DND-41 (cell line): ENCODE data around the gene CYP17A1.

Source experiments
- ATAC-seq: fragments of 200-7000 bp; cut with Tn5 transposase; 3 replicates; pipeline ENCODE4 v1.9.1; 2021; ENCODE audit warnings: low read depth; ENCODE audit not compliant: insufficient read depth
- DNase-seq: peaks from one replicate; pipeline ENCODE4 v3.0.0-alpha.2; 2020
- H2AFZ ChIP-seq: 2 replicates; pipeline ENCODE4 v1.6.0; 2012; ENCODE audit warnings: low read depth, low read length
- H3K27ac ChIP-seq: 2 replicates; pipeline ENCODE4 v1.5.1; 2012; ENCODE audit warnings: low read length, inconsistent platforms
- H3K27me3 ChIP-seq: fragments of 200-600 bp; sonication (generic); 2 replicates; pipeline ENCODE4 v1.6.0; 2012; ENCODE audit warnings: low read length, mild to moderate bottlenecking, inconsistent platforms; ENCODE audit not compliant: insufficient read depth, poor library complexity
- H3K36me3 ChIP-seq: 2 replicates; pipeline ENCODE4 v1.5.1; 2012; ENCODE audit warnings: low read length, inconsistent platforms; ENCODE audit not compliant: insufficient read depth
- H3K4me1 ChIP-seq: 2 replicates; pipeline ENCODE4 v1.5.1; 2012; ENCODE audit warnings: mild to moderate bottlenecking, low read length; ENCODE audit not compliant: insufficient read depth
- H3K4me2 ChIP-seq: 2 replicates; pipeline ENCODE4 v1.6.0; 2012; ENCODE audit warnings: mild to moderate bottlenecking, moderate library complexity, low read length, inconsistent platforms; ENCODE audit not compliant: insufficient read depth
- H3K4me3 ChIP-seq, 2 experiments: fragments of 200-600 bp in 1 of 2; shearing (Covaris generic) in 1 of 2; 2 replicates each; pipeline ENCODE4 v1.5.1; 2012 to 2016; ENCODE audit warnings: inconsistent platforms in 2 of 2, low read length in 2 of 2, mild to moderate bottlenecking in 2 of 2, low read depth in 1 of 2, moderate library complexity in 1 of 2
- H3K79me2 ChIP-seq: 2 replicates; pipeline ENCODE4 v1.6.0; 2012; ENCODE audit warnings: low read length, inconsistent platforms; ENCODE audit not compliant: insufficient read depth
- H3K9ac ChIP-seq: 2 replicates; pipeline ENCODE4 v1.6.0; 2012; ENCODE audit warnings: low read depth, mild to moderate bottlenecking, inconsistent platforms, low read length, moderate library complexity
- H3K9me3 ChIP-seq: 2 replicates; pipeline ENCODE4 v1.5.1; 2012; ENCODE audit warnings: low read length, moderate library complexity, mild to moderate bottlenecking, inconsistent platforms; ENCODE audit not compliant: insufficient read depth, severe bottlenecking
- H4K20me1 ChIP-seq: 2 replicates; pipeline ENCODE4 v1.6.0; 2012; ENCODE audit warnings: low read length; ENCODE audit not compliant: insufficient read depth
- EZH2 ChIP-seq: IDR thresholded peaks from 3 replicates; pipeline ENCODE4 v1.6.1; 2012; ENCODE audit warnings: borderline replicate concordance, low read depth, mild to moderate bottlenecking, moderate library complexity, low read length, inconsistent platforms; ENCODE audit not compliant: severe bottlenecking
- TF ChIP-seq, protein P1 (sequence below): IDR thresholded peaks from 2 replicates; pipeline ENCODE4 v1.5.1; 2012; ENCODE audit warnings: borderline replicate concordance, low read length, moderate library complexity, mild to moderate bottlenecking; ENCODE audit not compliant: poor library complexity, severe bottlenecking; ENCODE audit errors: extremely low read depth

The CYP17A1 gene

GRCh38 chr10:102817175-102817574 lies 20.0 kb downstream of the CYP17A1 start:
- H3K9me3 ChIP-seq, result no peaks in the 10 kb centered on the region
- ATAC-seq (no peak), DNase-seq (no peak)
- H3K36me3 ChIP-seq, result peaks cover 28% of the 10 kb centered on the region
- no peak overlapping the region for H3K27ac ChIP-seq
- TF ChIP-seq EZH2, result no peak
- TF ChIP-seq, protein P1, sequence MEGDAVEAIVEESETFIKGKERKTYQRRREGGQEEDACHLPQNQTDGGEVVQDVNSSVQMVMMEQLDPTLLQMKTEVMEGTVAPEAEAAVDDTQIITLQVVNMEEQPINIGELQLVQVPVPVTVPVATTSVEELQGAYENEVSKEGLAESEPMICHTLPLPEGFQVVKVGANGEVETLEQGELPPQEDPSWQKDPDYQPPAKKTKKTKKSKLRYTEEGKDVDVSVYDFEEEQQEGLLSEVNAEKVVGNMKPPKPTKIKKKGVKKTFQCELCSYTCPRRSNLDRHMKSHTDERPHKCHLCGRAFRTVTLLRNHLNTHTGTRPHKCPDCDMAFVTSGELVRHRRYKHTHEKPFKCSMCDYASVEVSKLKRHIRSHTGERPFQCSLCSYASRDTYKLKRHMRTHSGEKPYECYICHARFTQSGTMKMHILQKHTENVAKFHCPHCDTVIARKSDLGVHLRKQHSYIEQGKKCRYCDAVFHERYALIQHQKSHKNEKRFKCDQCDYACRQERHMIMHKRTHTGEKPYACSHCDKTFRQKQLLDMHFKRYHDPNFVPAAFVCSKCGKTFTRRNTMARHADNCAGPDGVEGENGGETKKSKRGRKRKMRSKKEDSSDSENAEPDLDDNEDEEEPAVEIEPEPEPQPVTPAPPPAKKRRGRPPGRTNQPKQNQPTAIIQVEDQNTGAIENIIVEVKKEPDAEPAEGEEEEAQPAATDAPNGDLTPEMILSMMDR, result no peak
- no peak overlapping the region for H2AFZ ChIP-seq
- H3K27me3 ChIP-seq, result no peaks in the 10 kb centered on the region
- H3K4me2 ChIP-seq, result no peak overlapping the region
- no peak overlapping the region for H3K9ac ChIP-seq
- no peak overlapping the region for H3K4me3 ChIP-seq
- peaks cover 9% of the 10 kb centered on the region for H3K4me1 ChIP-seq
- H3K79me2 ChIP-seq, result no peaks in the 10 kb centered on the region
- H4K20me1 ChIP-seq, result no peaks in the 10 kb centered on the region

- Histone ChIP-seq H4K20me1 (no peaks in the 10 kb centered on the region), H3K36me3 (peaks cover 40% of the 10 kb centered on the region), H3K79me2 (no peaks in the 10 kb centered on the region), H3K4me2 (no peak overlapping the region), H3K4me3 (no peak overlapping the region), H3K9ac (no peak overlapping the region), H3K4me1 (peaks cover 21% of the 10 kb centered on the region), H3K27ac (no peak overlapping the region), H3K9me3 (no peaks in the 10 kb centered on the region), H3K27me3 (no peaks in the 10 kb centered on the region), H2AFZ (no peak overlapping the region)
- no peak for ATAC-seq
- no peak for TF ChIP-seq EZH2
- TF ChIP-seq, protein P1, result no peak
- no peak for DNase-seq
Observed at GRCh38 chr10:102815790-102816549, 21.2 kb downstream of the CYP17A1 start.

GRCh38 chr10:102814873-102815661 lies 22.1 kb downstream of the CYP17A1 start:
- H3K27ac ChIP-seq, result no peak overlapping the region

More at GRCh38 chr10:102814873-102815661, 22.1 kb downstream of the CYP17A1 start:
- Histone ChIP-seq H3K9me3 (no peaks in the 10 kb centered on the region), H3K9ac (no peak overlapping the region), H2AFZ (no peak overlapping the region), H4K20me1 (no peaks in the 10 kb centered on the region), H3K79me2 (no peaks in the 10 kb centered on the region), H3K27me3 (no peaks in the 10 kb centered on the region), H3K4me2 (no peak overlapping the region), H3K4me1 (peaks cover 21% of the 10 kb centered on the region), H3K36me3 (peaks cover 44% of the 10 kb centered on the region), H3K4me3 (no peak overlapping the region)
- DNase-seq (no peak), ATAC-seq (no peak)
- TF ChIP-seq EZH2, result no peak
- TF ChIP-seq, protein P1, result no peak
